HepG2 (cell line): ENCODE results near the gene PRCP. TPM values are rescaled to one million over a fixed set of nuclear protein-coding genes. Genes with fewer than 3 reads are reported as not detected.

Experiments used
- ERF ChIP-seq: IDR thresholded peaks from 2 replicates; pipeline ENCODE4 v1.6.1; 2018; ENCODE audit warnings: missing biosample characterization, missing genetic modification reagents
- HNF1A ChIP-seq, 2 experiments: sonication (generic) in 1 of 2; formaldehyde crosslinking in 1 of 2; IDR thresholded peaks; 2 replicates each; pipeline versions ENCODE4 v1.4.0 to v1.6.1; 2016 to 2020; ENCODE audit warnings: borderline replicate concordance in 1 of 2, low read depth in 1 of 2, mild to moderate bottlenecking in 1 of 2, missing genetic modification reagents in 1 of 2
- KDM5A ChIP-seq: fragments of 200-600 bp; sonication (generic); IDR thresholded peaks from 2 replicates; pipeline ENCODE4 v1.7.0; 2018; ENCODE audit warnings: antibody characterized with exemption, mild to moderate bottlenecking, low read length, borderline replicate concordance
- MAFG ChIP-seq: sonication (generic); formaldehyde crosslinking; IDR thresholded peaks from 2 replicates; pipeline ENCODE4 v1.5.1; 2020; ENCODE audit warnings: mild to moderate bottlenecking, missing genetic modification reagents
- PCBP1 ChIP-seq: fragments of 200-400 bp; formaldehyde crosslinking; IDR thresholded peaks from 2 replicates; pipeline ENCODE4 v1.6.1; 2017; ENCODE audit warnings: mild to moderate bottlenecking, low read depth, low read length, borderline replicate concordance
- ZBTB39 ChIP-seq: sonication (generic); formaldehyde crosslinking; IDR thresholded peaks from 2 replicates; pipeline ENCODE4 v1.5.0; 2020; ENCODE audit warnings: missing genetic modification reagents
- ZBTB42 ChIP-seq: sonication (generic); formaldehyde crosslinking; IDR thresholded peaks from 2 replicates; pipeline ENCODE4 v1.5.0; 2020; ENCODE audit warnings: mild to moderate bottlenecking, missing genetic modification reagents
- ZBTB46 ChIP-seq: sonication (generic); formaldehyde crosslinking; IDR thresholded peaks from 2 replicates; pipeline ENCODE4 v1.4.0; 2020; ENCODE audit warnings: mild to moderate bottlenecking, missing genetic modification reagents, borderline replicate concordance
- ZGPAT ChIP-seq: IDR thresholded peaks from 2 replicates; pipeline ENCODE4 v1.6.1; 2016; ENCODE audit warnings: mild to moderate bottlenecking
- ZNF101 ChIP-seq: sonication (generic); formaldehyde crosslinking; IDR thresholded peaks from 2 replicates; pipeline ENCODE4 v1.4.0; 2020; ENCODE audit warnings: mild to moderate bottlenecking, low read depth, missing genetic modification reagents, borderline replicate concordance
- ZNF124 ChIP-seq: sonication (generic); formaldehyde crosslinking; IDR thresholded peaks from 2 replicates; pipeline ENCODE4 v1.4.0; 2020; ENCODE audit warnings: missing genetic modification reagents
- ZNF256 ChIP-seq: sonication (generic); formaldehyde crosslinking; conservative IDR thresholded peaks from 2 replicates; pipeline ENCODE4 v1.4.0; 2020; ENCODE audit warnings: missing genetic modification reagents
- ZNF704 ChIP-seq: sonication (generic); formaldehyde crosslinking; IDR thresholded peaks from 2 replicates; pipeline ENCODE4 v1.8.1; 2023; ENCODE audit warnings: mild to moderate bottlenecking, inconsistent platforms, moderate library complexity, missing genetic modification reagents, borderline replicate concordance
- ZNF883 ChIP-seq: sonication (generic); formaldehyde crosslinking; IDR thresholded peaks from 2 replicates; pipeline ENCODE4 v1.5.1; 2020; ENCODE audit warnings: mild to moderate bottlenecking, missing genetic modification reagents; ENCODE audit errors: not compliant biosample characterization
- ZSCAN21 ChIP-seq: sonication (generic); formaldehyde crosslinking; IDR thresholded peaks from 2 replicates; pipeline ENCODE4 v1.8.0; 2022; ENCODE audit warnings: mild to moderate bottlenecking, missing genetic modification reagents, moderate library complexity, borderline replicate concordance
- polyA plus RNA-seq, 8 experiments: library from polyadenylated mRNA; depleted of rRNA in 3 of 8; stranded (reverse) in 7 of 8; unstranded in 1 of 8; fragments of >200 nt; fragmentation: Illumina TruSeq in 4 of 8; extraction: Trizol in 4 of 8; gene quantifications; 2 replicates each; pipeline versions ENCODE4 v1.2.1 to v1.2.3, GENCODE V29; 2011 to 2016; ENCODE audit warnings: low read depth in 4 of 8, missing spikeins in 1 of 8, mixed read lengths in 1 of 8; ENCODE audit not compliant: insufficient read depth in 1 of 8
- total RNA-seq, 5 experiments: library from RNA; depleted of rRNA; stranded (reverse); fragments of >200 nt; fragmentation: Illumina TruSeq; extraction: Trizol; gene quantifications; 2 replicates each; pipeline ENCODE4 v1.2.3, GENCODE V29; 2016; ENCODE audit warnings: low read depth in 1 of 5

The PRCP gene
- total and polyA plus RNA-seq, 2 of the 13 experiments (the other 11 are each of a cell fraction or from before 2014, with no cell fraction given) = 84.2 to 105 TPM

- TF ChIP-seq KDM5A (no peak), PCBP1 (0 out of 2 replicates have a peak, but pooled peaks have one; percentile 76), ZNF101 (CRISPR knock-in tag) (0 out of 2 replicates have a peak, but pooled peaks have one; percentile 57), HNF1A (IDR thresholded peaks at IDR 0.05; ENCODE audit: low read depth) (no peak), HNF1A (CRISPR knock-in tag; IDR thresholded peaks at IDR 0.05; ENCODE audit: borderline replicate concordance) (peak; percentile 21; the same call in 1 of the 2 replicates), ZBTB46 (CRISPR knock-in tag) (0 out of 2 replicates have a peak, but pooled peaks have one; percentile 21), ZNF883 (CRISPR knock-in tag) (no peak), ZNF704 (no peak; the same call in 1 of the 2 replicates), ZBTB42 (CRISPR knock-in tag) (peak; percentile 48; the same call in 1 of the 2 replicates), ZNF256 (CRISPR knock-in tag) (0 out of 2 replicates have a peak, but pooled peaks have one; percentile 30), MAFG (CRISPR knock-in tag) (no peak), ZGPAT (CRISPR knock-in tag) (peak; percentile 42; the same call in 1 of the 2 replicates), ZBTB39 (CRISPR knock-in tag) (no peak), ERF (peak; percentile 43; the same call in 1 of the 2 replicates), ZSCAN21 (peak; percentile 78; the same call in 1 of the 2 replicates), ZNF124 (CRISPR knock-in tag) (0 out of 2 replicates have a peak, but pooled peaks have one; percentile 23)
Measured at GRCh38 chr11:82900277-82901164, at the start of gene PRCP (continued).
